SK-N-SH (cell line): ENCODE data around the gene SUFU. TPM values are rescaled to one million over a fixed set of nuclear protein-coding genes. Genes with fewer than 3 reads are reported as not detected.

Source experiments
- CTCF ChIA-PET: fragments of 300-600, 350-600 bp; formaldehyde crosslinking; extraction: SDS; loops from one replicate; lab custom pipeline; 2021; lab: Yijun Ruan, JAX
- POLR2A ChIA-PET: fragments of 350-600 bp; sonication (Branson Sonifier 250); formaldehyde crosslinking; extraction: SDS; loops from one replicate; lab custom pipeline; 2020; ENCODE audit warnings: antibody characterized with exemption, inconsistent platforms; lab: Yijun Ruan, JAX
- DNase-seq: peaks from one replicate; pipeline ENCODE4 v3.0.0; 2012
- H2AFZ ChIP-seq: fragments of 200-600 bp; sonication (generic); 2 replicates; pipeline ENCODE4 v1.8.1; 2016; ENCODE audit warnings: antibody characterized with exemption, mild to moderate bottlenecking, low read depth
- H3F3A ChIP-seq: fragments of 200-600 bp; sonication (generic); replicated peaks from 2 replicates; pipeline ENCODE3; 2016; ENCODE audit warnings: antibody characterized with exemption, mild to moderate bottlenecking; ENCODE audit not compliant: insufficient read depth
- H3K27ac ChIP-seq, 2 experiments: fragments of 200-500 bp in 1 of 2; fragments of 200-600 bp in 1 of 2; sonication (Bioruptor generic) in 1 of 2; sonication (generic), shearing (Covaris generic) in 1 of 2; 2 replicates each; pipeline versions ENCODE4 v1.5.1 to v1.6.1; 2014 to 2016; ENCODE audit warnings: low read depth in 2 of 2, inconsistent platforms in 1 of 2, low read length in 1 of 2, mild to moderate bottlenecking in 1 of 2, mixed read lengths in 1 of 2
- H3K27me3 ChIP-seq: fragments of 200-600 bp; sonication (generic), shearing (Covaris generic); 2 replicates; pipeline ENCODE4 v1.6.1; 2016; ENCODE audit warnings: mixed run types; ENCODE audit not compliant: insufficient read depth
- H3K36me3 ChIP-seq, 2 experiments: fragments of 200-500 bp in 1 of 2; fragments of 200-600 bp in 1 of 2; sonication (Bioruptor generic) in 1 of 2; sonication (generic) in 1 of 2; replicated peaks in 1 of 2; 2 replicates each; pipeline versions ENCODE3 to v1.5.1; 2014 to 2016; ENCODE audit warnings: low read length in 1 of 2, mild to moderate bottlenecking in 1 of 2; ENCODE audit not compliant: insufficient read depth in 2 of 2, control insufficient read depth in 1 of 2
- H3K4me1 ChIP-seq, 2 experiments: fragments of 200-500 bp in 1 of 2; fragments of 200-600 bp in 1 of 2; sonication (Bioruptor generic) in 1 of 2; sonication (generic), shearing (Covaris generic) in 1 of 2; 2 replicates each; pipeline versions ENCODE4 v1.5.1 to v1.6.1; 2014 to 2016; ENCODE audit warnings: low read depth in 1 of 2, low read length in 1 of 2, mixed run types in 1 of 2; ENCODE audit not compliant: insufficient read depth in 2 of 2, control insufficient read depth in 1 of 2
- H3K4me2 ChIP-seq: fragments of 200-600 bp; sonication (generic), shearing (Covaris generic); 2 replicates; pipeline ENCODE4 v1.6.1; 2017; ENCODE audit warnings: mixed run types
- H3K4me3 ChIP-seq, 2 experiments: fragments of 200-500 bp in 1 of 2; fragments of 200-600 bp in 1 of 2; sonication (Bioruptor generic) in 1 of 2; sonication (generic), shearing (Covaris generic) in 1 of 2; 2 replicates each; pipeline versions ENCODE4 v1.5.1 to v1.8.1; 2014 to 2016; ENCODE audit warnings: low read depth in 2 of 2, inconsistent platforms in 1 of 2, low read length in 1 of 2, mild to moderate bottlenecking in 1 of 2, mixed read lengths in 1 of 2, moderate library complexity in 1 of 2
- H3K79me2 ChIP-seq: fragments of 200-600 bp; sonication (generic); 2 replicates; pipeline ENCODE4 v1.8.1; 2017; ENCODE audit warnings: mild to moderate bottlenecking; ENCODE audit not compliant: insufficient read depth
- H3K9ac ChIP-seq: fragments of 200-600 bp; sonication (generic); 2 replicates; pipeline ENCODE4 v1.6.1; 2017; ENCODE audit warnings: mixed run types
- H3K9me2 ChIP-seq: fragments of 200-600 bp; sonication (generic); 2 replicates; pipeline ENCODE4 v1.6.1; 2017; ENCODE audit warnings: mixed run types
- H3K9me3 ChIP-seq: fragments of 200-600 bp; sonication (generic); 2 replicates; pipeline ENCODE4 v1.6.1; 2017; ENCODE audit warnings: mixed run types, mild to moderate bottlenecking, moderate library complexity
- H4K20me1 ChIP-seq: fragments of 200-600 bp; sonication (generic); 2 replicates; pipeline ENCODE4 v1.6.1; 2017; ENCODE audit warnings: mild to moderate bottlenecking, mixed run types; ENCODE audit not compliant: insufficient read depth
- CHD2 ChIP-seq: fragments of 150-350 bp; IDR thresholded peaks from 2 replicates; pipeline ENCODE4 v1.6.1; 2018; ENCODE audit warnings: low read length; ENCODE audit not compliant: partially characterized antibody
- GABPA ChIP-seq: IDR thresholded peaks from 2 replicates; pipeline ENCODE4 v1.4.0; 2012; ENCODE audit warnings: low read depth, mild to moderate bottlenecking
- GATA2 ChIP-seq: sonication (generic); formaldehyde crosslinking; IDR thresholded peaks from 2 replicates; pipeline ENCODE4 v1.5.0; 2020; ENCODE audit warnings: mild to moderate bottlenecking, missing genetic modification reagents
- JUND ChIP-seq: IDR thresholded peaks from 2 replicates; pipeline ENCODE4 v1.4.0; 2012
- MAX ChIP-seq: IDR thresholded peaks from 2 replicates; pipeline ENCODE4 v1.4.0; 2012; ENCODE audit warnings: low read depth
- MXI1 ChIP-seq: IDR thresholded peaks from 2 replicates; pipeline ENCODE4 v1.6.1; 2012; ENCODE audit warnings: mild to moderate bottlenecking, low read depth, low read length, improper control_type of control experiment
- NFIC ChIP-seq: IDR thresholded peaks from 2 replicates; pipeline ENCODE4 v1.4.0; 2012; ENCODE audit warnings: borderline replicate concordance
- NRF1 ChIP-seq: IDR thresholded peaks from 2 replicates; pipeline ENCODE4 v1.6.1; 2012; ENCODE audit warnings: low read depth, mild to moderate bottlenecking, low read length
- POLR2AphosphoS5 ChIP-seq: IDR thresholded peaks from 2 replicates; pipeline ENCODE4 v1.6.1; 2012; ENCODE audit warnings: low read depth, low read length
- RCOR1 ChIP-seq: fragments of 150-350 bp; IDR thresholded peaks from 2 replicates; pipeline ENCODE4 v1.6.1; 2017; ENCODE audit warnings: antibody characterized with exemption, low read length
- REST ChIP-seq: IDR thresholded peaks from 2 replicates; pipeline ENCODE4 v1.6.1; 2012; ENCODE audit warnings: mild to moderate bottlenecking, low read depth, low read length, moderate library complexity
- TAF1 ChIP-seq: IDR thresholded peaks from 2 replicates; pipeline ENCODE4 v1.6.1; 2012; ENCODE audit warnings: low read depth, mild to moderate bottlenecking, low read length, moderate library complexity, borderline replicate concordance
- USF2 ChIP-seq: fragments of 150-350 bp; IDR thresholded peaks from 2 replicates; pipeline ENCODE4 v1.6.1; 2017; ENCODE audit warnings: antibody characterized with exemption, low read length, low read depth, borderline replicate concordance
- YY1 ChIP-seq: IDR thresholded peaks from 2 replicates; pipeline ENCODE4 v1.4.0; 2012; ENCODE audit warnings: low read depth, mild to moderate bottlenecking
- WGBS: methylation state at CpG from one replicate; pipeline ENCODE4 v1.1.6; 2017; ENCODE audit warnings: low lambda C conversion rate; 5-methylcytosine and 5-hydroxymethylcytosine counted together
- polyA plus RNA-seq, 3 experiments: library from polyadenylated mRNA; depleted of rRNA; stranded (reverse); fragments of >200 nt; gene quantifications; 2 replicates each; pipeline ENCODE4 v1.2.3, GENCODE V29; 2012

SUFU gene
- polyA plus RNA-seq, 1 of the 3 experiments (the other 2 are of a cell fraction), result 5.7 TPM

GRCh38 chr10:102460836-102461186, 43.0 kb upstream of the SUFU start:
- Histone ChIP-seq H3K4me2 (peak overlapping the region; percentile 94), H3K36me3 (no peaks in the 10 kb centered on the region), H3K9ac (0 out of 2 replicates have a peak overlapping the region, but pooled peaks have one; percentile 52), H3K9me3 (no peaks in the 10 kb centered on the region), H4K20me1 (no peaks in the 10 kb centered on the region), H3K4me1 (peaks cover 0 to 10% of the 10 kb centered on the region in 2 experiments; a peak in 1 of 4 replicates), H2AFZ (peak overlapping the region; percentile 81), H3K79me2 (no peaks in the 10 kb centered on the region), H3K27me3 (no peaks in the 10 kb centered on the region), H3K4me3 (peak overlapping the region; percentile 55 to 74), H3K9me2 (no peaks in the 10 kb centered on the region), H3F3A (peaks cover 5% of the 10 kb centered on the region), H3K27ac (peak overlapping the region in 1 of 2 experiments; percentile 58; a peak in 1 of 4 replicates)
- 32% methylated on average over 8 of the region's 8 CpGs for WGBS
- no peak for DNase-seq
- CTCF ChIA-PET, result interaction anchor here (0.9 to 3.9 kb wide), 11 partner anchors 9 to 306 kb away, joined by 3 to 27 read pairs (median 4); partner anchors contain the start of genes C10orf95 and CUEDC2
- POLR2A ChIA-PET, result interaction anchor here (0.6 to 2.8 kb wide), 6 partner anchors 9 to 41 kb away, joined by 3 to 27 read pairs (median 4); partner anchors contain the start of genes C10orf95, CUEDC2 and FBXL15
- TF ChIP-seq JUND (no peak), POLR2AphosphoS5 (no peak), REST (no peak)

GRCh38 chr10:102461187-102462054, 42.4 kb upstream of the SUFU start:
- Histone ChIP-seq H4K20me1 (no peaks in the 10 kb centered on the region), H3K79me2 (no peaks in the 10 kb centered on the region), H3K4me2 (peak overlapping the region; percentile 94), H3K27ac (peak overlapping the region in 1 of 2 experiments; percentile 58; a peak in 1 of 4 replicates), H3K4me3 (peak overlapping the region; percentile 55 to 74), H3K4me1 (peaks cover 0 to 10% of the 10 kb centered on the region in 2 experiments; a peak in 1 of 4 replicates), H3K9ac (peak overlapping the region; percentile 52), H3K9me3 (no peaks in the 10 kb centered on the region), H2AFZ (peak overlapping the region; percentile 81), H3K36me3 (no peaks in the 10 kb centered on the region), H3F3A (peaks cover 5% of the 10 kb centered on the region), H3K27me3 (no peaks in the 10 kb centered on the region), H3K9me2 (no peaks in the 10 kb centered on the region)
- ChIA-PET POLR2A (interaction anchor here (0.6 to 2.8 kb wide), 7 partner anchors 10 to 41 kb away, joined by 3 to 27 read pairs (median 4); partner anchors contain the start of genes C10orf95, CUEDC2 and FBXL15), CTCF (interaction anchor here (0.7 to 3.9 kb wide), 16 partner anchors 9 to 1468 kb away, joined by 3 to 27 read pairs (median 4); partner anchors contain the start of genes C10orf95 and CUEDC2)
- 2% methylated on average over 38 of the region's 54 CpGs for WGBS
- DNase-seq, result peak; percentile 99
- TF ChIP-seq MXI1 (peak; percentile 54; the same call in 1 of the 2 replicates), USF2 (peak; percentile 50; the same call in 1 of the 2 replicates), POLR2AphosphoS5 (0 out of 2 replicates have a peak, but pooled peaks have one; percentile 23), GABPA (peak; percentile 30; the same call in 1 of the 2 replicates), MAX (peak; percentile 52; the same call in 1 of the 2 replicates), NFIC (no peak), NRF1 (peak; percentile 76), GATA2 (CRISPR knock-in tag) (no peak), CHD2 (peak; percentile 29), TAF1 (peak; percentile 78), RCOR1 (no peak), YY1 (peak; percentile 99), REST (peak; percentile 85)
